Right lobe of liver (tissue), 6 donors: Measurements from ENCODE around the gene DENND1B. TPM values are rescaled to one million over a fixed set of nuclear protein-coding genes. Genes with fewer than 3 reads are reported as not detected.

Experiments
- ATAC-seq, 4 donors: fragments of 200-7000 bp; cut with Tn5 transposase; one replicate each; pipeline ENCODE4 v1.9.1; 2020; ENCODE audit warnings: mild to moderate bottlenecking in 4 of 4, moderate library complexity in 4 of 4
- DNase-seq, 3 donors: peaks; one replicate each; pipeline ENCODE4 v3.0.0-alpha.2; 2020
- H3K27ac ChIP-seq, 3 donors: fragments of 200-600 bp; one replicate each; pipeline ENCODE4 v1.8.0; 2022
- H3K27me3 ChIP-seq, 2 donors: fragments of 200-600 bp; one replicate each; pipeline ENCODE4 v1.8.0; 2022
- H3K36me3 ChIP-seq, 4 donors: fragments of 200-600 bp; sonication (generic) in 1 of 4; one replicate each; pipeline versions ENCODE4 v1.5.1 to v1.8.0; 2017 to 2022; ENCODE audit warnings: control low read depth in 1 of 4
- H3K4me1 ChIP-seq, 4 donors: fragments of 200-600 bp; sonication (generic) in 1 of 4; one replicate each; pipeline versions ENCODE4 v1.5.1 to v1.8.0; 2017 to 2022; ENCODE audit warnings: control low read depth in 1 of 4
- H3K4me3 ChIP-seq, 3 donors: fragments of 200-600 bp; one replicate each; pipeline ENCODE4 v1.8.0; 2022
- H3K9me3 ChIP-seq, 4 donors: fragments of 200-600 bp; sonication (generic) in 1 of 4; one replicate each; pipeline versions ENCODE4 v1.5.1 to v1.8.0; 2017 to 2022; ENCODE audit warnings: control low read depth in 1 of 4
- POLR2A ChIP-seq: fragments of 450-650 bp; IDR thresholded peaks from one replicate; pipeline ENCODE4 v1.6.1; 2017; ENCODE audit warnings: antibody characterized with exemption, mild to moderate bottlenecking
- WGBS: methylation state at CpG from one replicate; pipeline ENCODE4 v1.1.6; 2018; ENCODE audit warnings: low coverage, low lambda C conversion rate; ENCODE audit not compliant: insufficient coverage; ENCODE audit errors: missing lambda C conversion rate; 5-methylcytosine and 5-hydroxymethylcytosine counted together
- intact Hi-C, 2 donors: fragments of 100-400 bp; cut with DNase I; formaldehyde crosslinking; loops; one replicate each; pipeline versions ENCODE4 v1.11.2 to v1.14.1; 2022
- total RNA-seq, 6 experiments: library from RNA; depleted of rRNA in 2 of 6; stranded (reverse); fragments of >200 nt in 2 of 6; fragmentation: NEBNext Ultra II Directional in 3 of 6; extraction: Animal tissue kit (Norgen Biotek cat#: 25700) in 3 of 6; gene quantifications; one replicate each; pipeline versions ENCODE4 v1.1.0 to v1.2.4, GENCODE V29; 2016 to 2023
- TF ChIP-seq, protein P1 (sequence below), 4 donors: fragments of 200-600 bp in 3 of 4; fragments of 450-650 bp in 1 of 4; IDR thresholded peaks; one replicate each; pipeline versions ENCODE4 v1.5.1 to v1.8.0; 2016 to 2022; ENCODE audit warnings: antibody characterized with exemption in 4 of 4, mild to moderate bottlenecking in 2 of 4
- donor health status: DM: no; HTN: yes; CAD: no.
- donor health status: DM: no; HTN: no; CAD: no.
- donor health status: DM: no; HTN: no; CAD: no.
- donor health status: DM: no; HTN: yes; CAD: no.
- donor health status: DM: no; HTN: yes; CAD: no.

The DENND1B gene
- total RNA-seq, 6 experiments from 2014 or later, result 6.4 to 8.9 (median 7.3) TPM

DNA sequence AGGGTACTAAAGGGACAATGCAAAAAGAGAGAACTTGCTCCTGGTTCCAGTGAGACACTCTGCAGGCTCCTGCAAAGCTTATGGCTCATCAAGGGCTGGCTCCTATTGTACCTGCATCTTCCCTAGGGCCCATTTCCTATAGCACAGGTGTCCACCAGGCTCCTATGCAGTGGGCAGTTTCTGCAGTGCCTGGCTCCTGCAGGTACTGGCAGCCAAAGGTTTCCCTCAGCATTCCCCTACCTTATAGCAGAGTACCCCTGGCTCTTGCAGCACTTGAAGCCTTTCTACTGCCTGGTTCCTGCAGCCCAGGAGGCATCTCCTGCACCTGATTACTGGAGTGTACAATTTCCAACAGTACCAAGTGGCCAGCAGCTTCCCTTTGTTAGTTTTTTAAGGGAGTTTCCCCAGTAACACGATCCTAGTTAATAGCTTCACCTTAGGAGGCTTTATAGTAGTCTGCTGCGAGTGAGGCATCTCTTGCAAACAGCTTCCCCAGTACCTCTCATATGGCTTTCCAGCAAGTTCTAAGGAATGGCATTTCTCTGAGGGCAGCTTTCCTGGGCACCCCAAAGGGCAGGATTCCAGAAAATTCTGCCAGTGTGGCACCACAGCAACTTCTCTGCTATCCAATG, 141.7 kb downstream of the DENND1B start:
- no peaks in the 10 kb centered on the region for H3K27me3 ChIP-seq
- H3K27ac ChIP-seq, result no peak overlapping the region
- WGBS, result 100% methylated on average over 1 of the region's 2 CpGs
- intact Hi-C loops, result no loop called here
- no peaks in the 10 kb centered on the region for H3K9me3 ChIP-seq
- TF ChIP-seq, protein P1, sequence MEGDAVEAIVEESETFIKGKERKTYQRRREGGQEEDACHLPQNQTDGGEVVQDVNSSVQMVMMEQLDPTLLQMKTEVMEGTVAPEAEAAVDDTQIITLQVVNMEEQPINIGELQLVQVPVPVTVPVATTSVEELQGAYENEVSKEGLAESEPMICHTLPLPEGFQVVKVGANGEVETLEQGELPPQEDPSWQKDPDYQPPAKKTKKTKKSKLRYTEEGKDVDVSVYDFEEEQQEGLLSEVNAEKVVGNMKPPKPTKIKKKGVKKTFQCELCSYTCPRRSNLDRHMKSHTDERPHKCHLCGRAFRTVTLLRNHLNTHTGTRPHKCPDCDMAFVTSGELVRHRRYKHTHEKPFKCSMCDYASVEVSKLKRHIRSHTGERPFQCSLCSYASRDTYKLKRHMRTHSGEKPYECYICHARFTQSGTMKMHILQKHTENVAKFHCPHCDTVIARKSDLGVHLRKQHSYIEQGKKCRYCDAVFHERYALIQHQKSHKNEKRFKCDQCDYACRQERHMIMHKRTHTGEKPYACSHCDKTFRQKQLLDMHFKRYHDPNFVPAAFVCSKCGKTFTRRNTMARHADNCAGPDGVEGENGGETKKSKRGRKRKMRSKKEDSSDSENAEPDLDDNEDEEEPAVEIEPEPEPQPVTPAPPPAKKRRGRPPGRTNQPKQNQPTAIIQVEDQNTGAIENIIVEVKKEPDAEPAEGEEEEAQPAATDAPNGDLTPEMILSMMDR (IDR thresholded peaks at IDR 0.05), result no peak
- TF ChIP-seq POLR2A, result no peak
- ATAC-seq (no peak), DNase-seq (no peak)
- no peaks in the 10 kb centered on the region for H3K36me3 ChIP-seq
- no peak overlapping the region for H3K4me3 ChIP-seq
- no peaks in the 10 kb centered on the region for H3K4me1 ChIP-seq

DNA sequence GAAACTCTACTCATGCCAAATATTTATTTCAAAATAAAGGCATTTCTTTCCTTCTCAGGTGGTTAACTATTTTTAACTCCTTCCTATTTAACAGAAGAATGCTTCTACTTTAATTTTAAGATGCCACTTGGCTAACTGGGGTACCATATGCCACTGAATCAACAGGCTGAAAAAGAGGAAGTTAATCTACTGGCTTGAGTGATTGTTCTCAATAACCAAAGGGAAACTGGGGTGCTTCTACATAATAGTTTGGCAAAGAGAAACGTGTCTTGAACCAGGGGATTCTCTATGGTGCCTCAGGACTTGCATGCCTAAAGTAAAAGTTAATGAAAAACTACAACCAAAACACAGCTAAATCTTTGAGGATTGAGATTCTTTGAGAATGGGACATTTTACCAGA, 142.6 kb downstream of the DENND1B start:
- Histone ChIP-seq H3K36me3 (no peaks in the 10 kb centered on the region), H3K4me3 (no peak overlapping the region), H3K27me3 (no peaks in the 10 kb centered on the region), H3K27ac (no peak overlapping the region), H3K9me3 (no peaks in the 10 kb centered on the region), H3K4me1 (no peaks in the 10 kb centered on the region)
- no peak for ATAC-seq
- WGBS, result 77% methylated on average over 1 of the region's 1 CpG
- TF ChIP-seq, protein P1 (IDR thresholded peaks at IDR 0.05), result no peak
- no peak for TF ChIP-seq POLR2A
- intact Hi-C loops, result no loop called here
- no peak for DNase-seq

DNA sequence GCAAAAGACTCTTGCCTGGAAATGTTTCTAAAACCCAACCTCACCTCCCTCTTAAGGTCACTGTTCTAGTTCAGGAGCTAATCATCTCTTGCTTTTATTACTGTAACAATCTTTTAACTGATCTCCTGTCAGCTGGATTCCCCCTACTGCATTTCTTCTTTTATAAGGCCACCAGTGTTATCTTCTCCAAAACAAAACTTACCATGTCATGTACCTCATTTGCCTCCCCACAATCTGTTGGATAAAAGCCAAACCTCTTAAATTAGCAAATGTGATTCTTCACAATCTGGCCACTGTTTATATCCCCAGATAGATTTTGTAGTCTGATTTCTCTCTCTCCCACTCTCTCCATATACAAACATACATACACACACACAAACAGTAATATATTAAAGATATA, 143.3 kb downstream of the DENND1B start:
- Histone ChIP-seq H3K36me3 (no peaks in the 10 kb centered on the region), H3K27ac (no peak overlapping the region), H3K9me3 (no peaks in the 10 kb centered on the region), H3K4me3 (no peak overlapping the region), H3K27me3 (no peaks in the 10 kb centered on the region), H3K4me1 (no peaks in the 10 kb centered on the region)
- intact Hi-C loops, result no loop called here
- no peak for TF ChIP-seq POLR2A
- TF ChIP-seq, protein P1 (IDR thresholded peaks at IDR 0.05), result no peak
- ATAC-seq (no peak), DNase-seq (no peak)

- 48% methylated on average over 1 of the region's 1 CpG for whole genome bisulfite sequencing
- intact Hi-C loops, result no loop called here
Observed at GRCh38 chr1:197622371-197622770, 152.9 kb downstream of the DENND1B start.

More at GRCh38 chr1:197622371-197622770, 152.9 kb downstream of the DENND1B start:
- Histone ChIP-seq H3K36me3 (no peaks in the 10 kb centered on the region), H3K27ac (peak overlapping the region in 1 of 3 donors; percentile 11), H3K4me1 (peaks cover 0 to 35% (median 15%) of the 10 kb centered on the region in 4 donors), H3K4me3 (no peak overlapping the region), H3K9me3 (no peaks in the 10 kb centered on the region), H3K27me3 (no peaks in the 10 kb centered on the region)
- no peak for TF ChIP-seq POLR2A
- TF ChIP-seq, protein P1 (IDR thresholded peaks at IDR 0.05), result no peak
- ATAC-seq, result peak; percentile 28 to 47 (median 36)
- no peak for DNase-seq
